Measurements from ENCODE around the gene PRMT7.

- TF ChIP-seq POLR2AphosphoS5 (IDR thresholded peaks at IDR 0.05) (no peak), CTCF (IDR thresholded peaks at IDR 0.05 in 8 of 11, conservative IDR thresholded peaks at IDR 0.05 in 3 of 11) (no peak), POLR2A (IDR thresholded peaks at IDR 0.05) (no peak)
Observed at GRCh38 chr16:68273896-68274295, 36.9 kb upstream of the PRMT7 start.
